GM19467 (cell line): ENCODE results near the gene ING3.

Experiments used
- ATAC-seq: cut with Tn5 transposase; IDR thresholded peaks from one replicate; pipeline ENCODE4 v1.9.1; 2021; ENCODE audit warnings: mild to moderate bottlenecking, moderate library complexity; ENCODE audit not compliant: unreplicated experiment

Gene ING3

GRCh38 chr7:120950539-120951308 lies at the start of gene ING3:
ING3 (plus strand) TSS chr7:120950777; CDS start chr7:120950897, 120 bp downstream.
- peak; percentile 96 for ATAC-seq

DNA sequence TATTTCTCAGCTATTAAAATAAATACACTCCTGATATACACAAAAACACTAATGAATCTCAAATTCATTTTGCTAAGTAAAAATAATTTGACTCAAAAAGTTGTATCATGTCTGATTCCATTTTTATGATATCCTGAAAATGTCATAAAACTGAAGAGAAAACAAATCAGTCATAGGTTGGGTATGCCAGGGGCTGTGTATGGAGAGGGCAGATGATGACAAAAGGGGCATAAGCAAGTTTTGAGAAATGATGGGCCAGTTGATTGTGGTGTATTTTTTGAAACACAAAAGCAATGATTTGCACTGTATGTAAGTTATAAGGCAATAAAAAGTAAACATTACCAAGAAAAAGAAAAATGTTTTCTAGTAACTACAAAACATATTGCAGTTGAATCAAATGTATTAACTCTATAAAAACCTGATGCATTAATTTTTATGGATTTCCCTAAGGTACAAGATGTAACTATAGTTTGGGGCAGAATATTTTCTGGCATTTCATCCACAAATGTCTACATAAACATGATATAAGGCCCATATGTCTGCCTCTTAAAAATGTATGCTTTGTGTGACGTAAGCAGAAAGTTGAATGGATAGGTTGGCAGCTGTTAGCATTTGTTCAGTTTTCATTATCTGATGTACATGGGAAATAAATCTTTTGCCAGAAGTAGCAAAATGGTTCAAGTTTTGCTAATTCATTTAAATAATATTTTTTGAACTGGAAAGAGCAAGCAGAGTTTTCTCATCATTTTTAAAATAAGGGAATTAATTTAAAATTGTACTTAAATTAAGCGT lies 35.1 kb upstream of the ING3 start:
- ATAC-seq = no peak

DNA sequence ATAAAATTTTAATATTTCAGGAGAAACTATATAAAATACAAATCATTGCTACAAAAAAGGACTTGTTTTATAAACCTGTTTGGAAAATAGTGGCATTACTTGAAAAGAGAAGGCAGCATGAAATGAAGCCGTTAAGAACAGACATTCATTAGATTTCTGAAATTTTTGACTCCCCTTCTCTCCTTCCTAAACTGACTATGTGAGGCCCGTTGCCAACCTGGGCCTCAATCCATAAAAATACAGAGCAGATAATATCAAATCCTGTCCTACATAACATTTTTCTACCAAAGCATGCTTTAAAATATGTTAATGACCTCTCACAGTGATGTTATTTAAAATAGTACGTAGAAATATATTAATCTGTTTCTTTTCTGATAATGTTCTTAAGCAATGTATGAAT lies 34.5 kb upstream of the ING3 start:
- no peak for ATAC-seq

- ATAC-seq = no peak
Measured at GRCh38 chr7:120916538-120916937, 34.0 kb upstream of the ING3 start.

DNA sequence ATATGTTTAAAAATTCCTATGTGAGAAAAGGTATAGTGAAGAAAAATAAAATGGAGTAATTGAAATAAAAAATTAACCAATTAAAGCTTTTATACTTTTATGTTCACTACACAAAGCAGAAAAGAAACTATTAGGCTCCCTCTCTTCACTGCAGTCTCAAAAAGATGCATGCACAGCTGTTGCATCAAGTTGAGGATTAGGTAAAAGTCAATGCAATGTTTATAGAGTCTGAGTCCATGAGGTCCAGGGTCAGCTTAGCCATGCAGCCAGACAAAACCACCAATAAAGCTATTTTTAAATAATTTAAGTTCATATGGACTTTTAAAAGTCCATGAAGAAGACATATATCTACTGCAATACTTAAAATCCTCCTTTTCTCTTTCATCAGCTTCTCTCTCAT lies 31.1 kb upstream of the ING3 start:
- no peak for ATAC-seq

DNA sequence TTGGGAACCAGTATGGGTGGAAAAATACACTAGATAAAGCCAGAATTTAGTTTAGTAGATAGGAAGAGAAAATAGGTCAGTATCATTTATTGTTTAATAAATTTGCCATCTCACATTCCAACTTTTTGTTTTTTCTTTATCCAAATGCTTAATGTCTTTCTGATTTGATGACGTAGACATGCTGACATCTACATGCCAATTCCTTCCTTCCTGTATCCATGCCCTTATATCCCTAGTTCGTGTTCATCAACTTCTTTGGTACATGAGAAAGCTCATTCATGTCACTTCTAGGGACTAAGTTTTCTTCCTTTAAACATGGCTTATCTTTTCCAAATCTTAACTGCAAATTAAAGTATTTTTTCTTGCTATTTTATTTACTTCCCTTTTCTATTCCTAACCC lies 30.5 kb upstream of the ING3 start:
- ATAC-seq = no peak

DNA sequence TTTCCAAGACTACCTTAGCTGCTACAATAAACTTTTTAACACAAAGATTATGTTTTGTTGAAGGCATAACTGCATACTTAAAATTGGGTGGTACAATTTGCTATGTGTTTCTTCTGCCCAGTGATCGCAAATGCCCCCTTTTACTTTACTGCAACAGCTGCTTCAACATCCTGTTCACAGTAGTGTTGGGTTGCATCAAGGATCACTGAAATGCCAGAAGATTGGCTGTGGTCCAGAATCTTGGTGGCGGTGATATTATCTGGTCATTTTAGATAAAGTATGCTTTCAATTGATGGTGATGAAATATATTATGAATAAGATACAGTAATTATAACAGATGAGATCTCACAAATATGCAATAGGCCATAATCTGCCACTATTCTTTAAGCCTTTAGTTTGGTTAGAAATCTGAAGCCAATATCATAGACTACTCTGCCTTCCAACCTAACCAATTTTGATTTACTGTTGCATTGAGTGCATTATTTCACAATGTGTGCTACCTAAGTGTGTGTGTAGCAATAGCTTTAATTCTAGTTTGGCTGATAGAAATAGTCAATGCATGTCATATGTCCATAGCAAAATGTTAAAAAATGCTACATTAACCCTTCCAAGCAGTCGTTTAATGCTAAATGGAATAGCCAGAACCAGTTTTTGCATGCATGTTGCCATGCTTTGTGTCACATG lies 29.8 kb upstream of the ING3 start:
- ATAC-seq = no peak

GRCh38 chr7:120924837-120925236 lies 25.7 kb upstream of the ING3 start:
- no peak for ATAC-seq

- no peak for ATAC-seq
Measured at GRCh38 chr7:120925392-120925791, 25.2 kb upstream of the ING3 start.

- ATAC-seq = no peak
Measured at GRCh38 chr7:120926943-120927346, 23.6 kb upstream of the ING3 start.

DNA sequence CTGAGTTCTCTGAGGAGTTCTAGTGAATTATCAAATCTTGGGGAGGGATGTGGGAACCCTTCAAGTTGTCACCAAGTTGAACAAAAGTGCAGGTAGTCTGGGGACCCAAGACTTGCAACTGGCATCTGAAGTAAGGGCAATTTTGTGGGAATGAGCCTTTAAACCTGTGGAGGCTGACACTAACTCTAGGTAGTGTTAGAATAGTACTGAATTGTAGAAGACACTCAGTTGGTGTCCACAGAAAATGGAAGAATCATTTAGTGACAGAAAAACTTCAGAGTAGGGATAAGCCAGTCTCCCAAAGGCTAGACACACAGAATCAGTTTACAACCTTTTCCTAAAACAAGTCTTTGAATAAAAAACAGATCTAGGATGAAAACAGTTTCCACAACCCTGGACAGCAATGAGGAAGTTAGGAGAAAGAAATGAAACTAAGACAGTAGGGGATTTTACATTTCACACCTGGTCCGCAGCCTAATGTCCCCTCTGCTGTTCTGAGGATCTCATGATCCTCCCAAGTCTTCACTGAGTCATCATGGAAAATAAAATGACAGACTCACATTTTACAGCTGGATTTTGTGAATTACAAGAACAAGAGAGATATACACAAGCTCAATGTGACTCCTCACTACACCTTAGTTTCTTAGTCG lies 23.0 kb upstream of the ING3 start:
- ATAC-seq = peak; percentile 64

- ATAC-seq = no peak
Measured at GRCh38 chr7:120931243-120931642, 19.3 kb upstream of the ING3 start.

DNA sequence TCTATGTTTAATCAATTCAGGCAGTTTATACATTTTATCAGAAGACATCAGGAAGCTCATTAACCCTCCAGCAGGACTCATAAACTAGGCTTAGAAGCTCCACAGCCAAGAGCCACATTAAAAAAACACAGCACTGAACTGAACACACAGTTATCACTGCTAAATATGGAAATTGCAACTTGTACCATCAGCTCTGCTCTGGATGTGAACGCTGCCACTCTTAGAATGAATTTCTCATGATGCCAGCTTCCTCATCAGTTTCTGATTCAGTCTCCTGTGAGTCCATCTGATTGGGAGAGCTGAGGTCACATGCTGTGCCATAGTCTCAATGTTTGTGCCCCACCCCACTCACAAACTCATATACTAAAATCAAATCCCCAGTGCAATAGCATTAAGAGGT lies 17.1 kb upstream of the ING3 start:
- no peak for ATAC-seq

GRCh38 chr7:120939345-120939744 lies 11.2 kb upstream of the ING3 start:
- ATAC-seq = no peak

GRCh38 chr7:120941064-120941463 lies 9.5 kb upstream of the ING3 start:
- no peak for ATAC-seq

DNA sequence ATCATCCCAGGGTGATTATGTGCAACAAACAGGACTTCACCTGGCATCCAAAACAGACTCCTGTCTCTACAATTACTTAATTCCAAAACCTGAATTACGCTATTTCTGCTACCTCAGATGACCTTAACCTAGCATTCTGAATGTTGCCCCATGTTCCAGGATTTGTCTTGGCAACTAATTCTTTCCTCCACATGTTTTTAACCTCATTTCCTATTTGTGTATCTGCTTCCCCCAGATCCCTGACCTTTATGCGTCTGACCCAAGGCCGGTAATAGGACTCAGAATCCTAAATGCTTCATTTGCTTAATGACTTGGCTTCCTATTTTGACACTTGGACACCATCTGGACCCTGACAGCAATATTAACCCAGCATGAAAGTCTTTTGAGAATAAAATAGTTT lies 8.7 kb upstream of the ING3 start:
- no peak for ATAC-seq

GRCh38 chr7:120942861-120943260 lies 7.7 kb upstream of the ING3 start:
- no peak for ATAC-seq

GRCh38 chr7:120944826-120945562 lies 5.6 kb upstream of the ING3 start:
- no peak for ATAC-seq

DNA sequence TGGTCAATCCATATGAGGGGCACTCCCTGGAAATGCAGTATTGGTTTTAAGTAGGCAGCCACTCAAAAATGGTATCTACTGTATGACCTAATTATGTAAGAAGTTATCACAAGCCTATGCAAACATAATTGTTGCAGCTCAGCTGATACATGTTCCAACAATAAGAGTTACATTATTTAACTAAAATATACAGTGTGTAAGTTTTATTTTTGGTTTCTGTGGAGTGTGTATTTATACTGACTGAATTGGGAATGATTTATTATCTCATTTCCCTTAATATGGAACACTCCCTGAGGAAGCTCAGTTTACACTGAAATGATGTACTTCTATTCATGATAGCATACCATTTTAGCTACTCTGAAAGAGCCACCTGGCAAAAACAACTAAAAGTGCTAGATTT lies 2.6 kb upstream of the ING3 start:
- no peak for ATAC-seq

DNA sequence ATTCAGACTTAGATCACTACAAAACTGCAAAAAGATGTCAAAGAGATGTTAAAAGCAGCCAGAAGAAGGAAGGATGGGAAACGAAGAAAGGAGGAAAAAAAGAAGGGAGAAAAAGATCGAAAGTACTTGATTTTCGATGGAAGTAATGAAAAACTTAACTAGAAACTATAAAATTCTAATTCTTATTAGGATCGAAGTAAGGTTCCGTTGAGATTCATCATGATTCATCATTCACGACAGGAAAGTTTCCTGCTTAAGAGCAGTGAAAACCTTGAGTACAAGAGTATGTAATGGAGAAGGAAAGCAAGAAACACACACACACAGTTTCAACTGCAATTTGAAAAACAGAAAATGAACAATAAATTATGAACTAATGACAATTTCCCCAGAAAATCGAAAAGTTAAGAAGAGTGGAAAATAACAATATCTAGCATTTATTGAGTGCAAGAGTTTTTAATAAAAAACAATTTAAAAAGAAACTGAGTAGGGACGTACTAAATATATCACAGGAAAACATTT lies 1.1 kb upstream of the ING3 start:
- no peak for ATAC-seq
